Esophagus squamous epithelium (tissue), 4 donors: ENCODE measurements around the gene PIF1.

Experiments used
- POLR2A ChIP-seq, 4 donors: fragments of 450-650 bp; IDR thresholded peaks; one replicate each; pipeline ENCODE4 v1.6.1; 2017; ENCODE audit warnings: antibody characterized with exemption in 4 of 4, mild to moderate bottlenecking in 4 of 4, moderate library complexity in 3 of 4
- TF ChIP-seq, protein P1 (sequence below), 6 experiments: fragments of 450-650 bp in 4 of 6; fragments of 200-600 bp in 2 of 6; sonication (generic) in 2 of 6; IDR thresholded peaks; one replicate each; pipeline ENCODE4 v1.5.1; 2016 to 2019; ENCODE audit warnings: antibody characterized with exemption in 6 of 6, mild to moderate bottlenecking in 4 of 6, moderate library complexity in 4 of 6

DNA sequence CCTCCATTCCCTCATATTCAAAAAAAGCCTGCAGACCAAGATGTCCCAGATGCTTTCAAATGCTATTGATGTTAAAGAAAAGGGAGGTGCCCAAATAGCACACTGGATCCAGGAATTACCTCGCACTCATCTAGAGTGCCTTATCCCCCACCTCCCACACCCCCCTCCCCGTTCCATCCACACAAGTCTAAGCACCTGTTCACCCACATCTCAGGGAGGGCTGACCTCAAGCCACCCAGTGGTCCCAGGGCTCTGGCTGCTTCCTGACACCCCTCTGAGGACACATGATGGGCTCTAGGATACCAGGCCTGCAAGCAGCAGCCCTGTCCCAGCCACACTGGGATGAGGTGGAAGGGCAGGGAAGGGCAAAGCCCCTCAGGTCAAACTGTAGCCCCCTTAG is 54.8 kb downstream of the PIF1 start:
- TF ChIP-seq, protein P1, sequence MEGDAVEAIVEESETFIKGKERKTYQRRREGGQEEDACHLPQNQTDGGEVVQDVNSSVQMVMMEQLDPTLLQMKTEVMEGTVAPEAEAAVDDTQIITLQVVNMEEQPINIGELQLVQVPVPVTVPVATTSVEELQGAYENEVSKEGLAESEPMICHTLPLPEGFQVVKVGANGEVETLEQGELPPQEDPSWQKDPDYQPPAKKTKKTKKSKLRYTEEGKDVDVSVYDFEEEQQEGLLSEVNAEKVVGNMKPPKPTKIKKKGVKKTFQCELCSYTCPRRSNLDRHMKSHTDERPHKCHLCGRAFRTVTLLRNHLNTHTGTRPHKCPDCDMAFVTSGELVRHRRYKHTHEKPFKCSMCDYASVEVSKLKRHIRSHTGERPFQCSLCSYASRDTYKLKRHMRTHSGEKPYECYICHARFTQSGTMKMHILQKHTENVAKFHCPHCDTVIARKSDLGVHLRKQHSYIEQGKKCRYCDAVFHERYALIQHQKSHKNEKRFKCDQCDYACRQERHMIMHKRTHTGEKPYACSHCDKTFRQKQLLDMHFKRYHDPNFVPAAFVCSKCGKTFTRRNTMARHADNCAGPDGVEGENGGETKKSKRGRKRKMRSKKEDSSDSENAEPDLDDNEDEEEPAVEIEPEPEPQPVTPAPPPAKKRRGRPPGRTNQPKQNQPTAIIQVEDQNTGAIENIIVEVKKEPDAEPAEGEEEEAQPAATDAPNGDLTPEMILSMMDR (IDR thresholded peaks at IDR 0.05): no peak
- TF ChIP-seq POLR2A (IDR thresholded peaks at IDR 0.05): no peak
